Right hindlimb (tissue), 1 donor: Measurements from ENCODE around the gene DNAH10.
"Not testable (repeated sequence)": the region's sequence is repeated elsewhere in the genome, so short reads cannot be mapped to it uniquely, and the experiment has no call there.

Experiments
- DNase-seq: peaks from one replicate; pipeline ENCODE4 v3.0.0-alpha.2; 2018

The DNAH10 gene

GRCh38 chr12:123910761-123911193, 148.7 kb downstream of the DNAH10 start:
- no peak for DNase-seq

DNA sequence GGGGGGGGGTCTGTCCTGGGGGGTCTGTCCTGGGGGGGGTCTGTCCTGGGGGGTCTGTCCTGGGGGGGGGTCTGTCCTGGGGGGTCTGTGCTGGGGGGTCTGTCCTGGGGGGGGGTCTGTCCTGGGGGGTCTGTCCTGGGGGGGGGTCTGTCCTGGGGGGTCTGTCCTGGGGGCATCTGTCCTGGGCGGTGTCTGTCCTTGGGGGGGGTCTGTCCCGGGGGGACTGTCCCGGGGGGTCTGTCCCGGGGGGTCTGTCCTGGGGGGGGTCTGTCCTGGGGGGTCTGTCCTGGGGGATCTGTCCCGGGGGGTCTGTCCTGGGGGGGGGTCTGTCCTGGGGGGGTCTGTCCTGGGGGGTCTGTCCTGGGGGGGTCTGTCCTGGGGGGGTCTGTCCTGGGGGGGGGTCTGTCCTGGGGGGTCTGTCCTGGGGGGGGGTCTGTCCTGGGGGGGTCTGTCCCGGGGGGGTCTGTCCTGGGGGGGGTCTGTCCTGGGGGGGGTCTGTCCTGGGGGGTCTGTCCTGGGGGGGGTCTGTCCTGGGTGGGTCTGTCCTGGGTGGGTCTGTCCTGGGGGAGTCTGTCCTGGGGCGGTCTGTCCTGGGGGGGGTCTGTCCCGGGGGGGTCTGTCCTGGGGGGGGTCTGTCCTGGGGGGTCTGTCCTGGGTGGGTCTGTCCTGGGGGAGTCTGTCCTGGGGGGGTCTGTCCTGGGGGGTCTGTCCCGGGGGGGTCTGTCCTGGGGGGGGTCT, 149.7 kb downstream of the DNAH10 start:
- DNase-seq: not testable (repeated sequence)

- DNase-seq: no peak
These were observed 150.6 kb downstream of the DNAH10 start for GRCh38 chr12:123912415-123913380.

GRCh38 chr12:123914726-123915333, 152.7 kb downstream of the DNAH10 start:
- DNase-seq: no peak

DNA sequence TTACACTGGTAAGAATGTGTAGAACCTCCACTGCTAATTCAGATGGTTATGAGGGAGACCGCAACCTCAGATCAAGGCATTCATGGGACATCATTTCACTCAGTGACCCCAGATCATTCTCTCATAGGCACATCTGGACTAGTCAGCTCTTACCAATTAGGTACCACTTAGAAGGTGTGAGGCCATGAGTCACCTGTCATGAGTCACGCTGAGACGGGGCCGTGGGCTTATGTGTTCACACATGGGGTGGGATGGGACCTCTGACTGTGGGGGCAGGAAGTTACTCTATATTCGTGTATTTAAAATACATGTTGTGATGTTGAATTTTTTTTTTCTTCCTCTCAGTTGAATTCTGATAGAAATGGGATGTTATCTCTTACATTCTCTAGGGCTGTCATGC, 154.6 kb downstream of the DNAH10 start:
- no peak for DNase-seq

DNA sequence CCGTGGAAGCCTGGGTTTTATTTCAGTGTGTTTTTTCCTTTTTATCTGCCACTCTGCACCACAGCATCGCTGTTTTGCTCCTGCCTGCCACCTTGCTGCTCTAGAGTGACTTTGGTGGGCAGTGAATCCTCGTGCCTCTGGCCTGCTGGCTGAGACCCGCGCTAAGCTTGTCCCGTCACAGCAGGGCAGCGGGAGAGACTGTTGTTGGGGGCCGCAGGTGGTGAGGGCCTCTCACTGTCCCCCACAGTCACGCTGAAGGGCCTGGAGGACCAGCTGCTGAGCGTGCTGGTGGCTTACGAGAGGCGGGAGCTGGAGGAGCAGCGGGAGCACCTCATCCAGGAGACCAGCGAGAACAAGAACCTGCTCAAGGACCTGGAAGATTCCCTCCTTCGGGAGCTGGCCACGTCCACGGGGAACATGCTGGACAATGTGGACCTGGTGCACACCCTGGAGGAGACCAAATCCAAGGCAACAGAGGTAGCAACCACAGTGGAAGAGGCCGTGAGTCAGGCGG, 155.3 kb downstream of the DNAH10 start:
- DNase-seq: no peak

- no peak for DNase-seq
These were observed 157.9 kb downstream of the DNAH10 start for GRCh38 chr12:123919980-123920360.

GRCh38 chr12:123923038-123923437, 160.9 kb downstream of the DNAH10 start:
- no peak for DNase-seq

DNA sequence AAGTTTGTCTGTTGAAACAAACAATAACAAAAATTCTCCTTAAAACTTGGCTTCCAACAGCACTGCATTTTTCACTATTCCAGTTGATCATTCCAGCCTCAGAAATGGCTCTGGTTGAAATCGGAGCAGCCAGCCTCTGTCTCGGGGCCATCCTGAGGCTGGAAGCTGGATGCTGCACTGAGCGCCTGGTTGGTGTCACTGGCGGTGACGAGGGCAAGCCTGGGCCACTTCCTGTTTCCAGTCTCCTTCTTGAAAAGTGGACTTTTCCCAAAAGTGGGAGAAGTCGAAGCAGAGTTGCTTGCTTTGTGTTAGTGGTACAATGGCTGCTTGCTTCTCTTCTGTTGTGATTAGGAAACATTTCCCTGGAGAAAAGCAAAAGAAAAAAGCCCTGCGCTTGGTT, 161.8 kb downstream of the DNAH10 start:
- DNase-seq: no peak

DNA sequence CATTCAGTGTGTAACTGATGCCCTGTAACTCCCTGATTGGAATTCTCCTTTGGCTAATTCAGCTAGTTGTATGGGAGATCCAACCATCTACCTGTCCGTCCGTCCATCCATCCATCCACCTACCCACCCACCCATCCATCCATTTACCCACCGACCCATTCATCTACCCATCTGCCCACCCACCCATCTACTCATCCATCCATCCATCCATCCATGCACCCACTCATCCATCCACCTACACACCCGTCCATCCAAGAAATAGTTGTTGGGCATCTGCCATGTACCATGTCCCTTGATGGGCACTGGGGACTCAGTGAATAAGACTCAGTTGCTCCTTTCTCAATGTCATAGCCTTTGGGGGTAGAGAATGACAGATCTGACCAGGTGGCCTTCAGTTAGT, 162.4 kb downstream of the DNAH10 start:
- DNase-seq: no peak

DNA sequence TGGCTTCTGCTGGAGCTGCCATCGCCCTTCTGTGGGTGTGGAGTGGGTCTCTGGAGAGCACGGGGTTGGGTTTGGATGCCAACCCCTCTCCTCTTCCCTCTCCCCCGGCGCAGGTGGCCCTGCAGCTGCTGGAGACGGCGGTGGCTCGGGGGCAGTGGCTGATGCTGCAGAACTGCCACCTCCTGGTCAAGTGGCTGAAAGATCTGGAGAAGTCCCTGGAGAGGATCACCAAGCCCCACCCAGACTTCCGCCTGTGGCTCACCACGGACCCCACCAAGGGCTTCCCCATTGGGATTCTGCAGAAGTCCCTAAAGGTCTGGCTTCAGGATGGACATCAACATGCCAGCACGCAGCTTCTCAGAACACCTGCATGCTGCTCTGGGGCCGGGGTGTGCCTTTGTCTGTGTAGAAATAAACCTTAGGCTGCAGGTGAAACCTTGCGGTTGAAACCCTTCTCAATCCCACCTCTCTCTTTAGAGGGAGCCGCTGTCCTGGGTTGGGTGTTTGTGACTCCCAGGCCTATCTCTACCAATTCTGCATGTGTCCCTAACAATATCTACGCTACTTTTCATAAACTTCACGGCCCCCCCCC, 166.3 kb downstream of the DNAH10 start:
- DNase-seq: no peak

GRCh38 chr12:123928897-123929296, 166.8 kb downstream of the DNAH10 start:
- no peak for DNase-seq

DNA sequence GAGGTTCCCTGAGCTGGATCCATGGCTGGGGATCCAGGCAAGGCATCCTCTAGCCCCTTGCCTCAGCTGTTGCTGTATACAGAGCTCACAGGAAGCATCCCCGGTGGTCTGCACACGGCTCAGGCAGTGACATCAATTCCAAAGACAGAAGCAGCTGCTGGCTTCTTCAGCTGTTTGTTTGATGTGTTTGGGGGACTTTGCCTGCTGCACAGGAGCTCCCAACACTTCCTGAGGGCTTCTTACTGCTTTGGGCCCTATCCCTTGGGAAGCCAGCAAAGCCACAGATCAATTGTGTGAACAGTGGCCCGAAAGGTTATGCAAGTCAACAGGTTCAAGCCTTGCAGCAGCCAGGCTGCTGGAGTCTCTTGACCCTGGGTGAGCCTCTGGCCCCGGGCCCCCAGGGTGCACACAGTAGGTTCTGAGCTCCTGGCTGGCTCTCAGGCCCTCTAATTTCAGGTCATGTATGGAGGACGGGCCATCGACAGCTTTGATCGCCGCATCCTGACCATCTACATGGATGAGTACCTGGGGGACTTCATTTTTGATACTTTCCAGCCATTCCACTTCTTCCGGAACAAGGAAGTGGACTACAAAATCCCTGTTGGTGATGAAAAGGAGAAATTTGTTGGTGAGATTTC, 168.0 kb downstream of the DNAH10 start:
- no peak for DNase-seq

GRCh38 chr12:123931686-123932321, 169.7 kb downstream of the DNAH10 start:
- no peak for DNase-seq

DNA sequence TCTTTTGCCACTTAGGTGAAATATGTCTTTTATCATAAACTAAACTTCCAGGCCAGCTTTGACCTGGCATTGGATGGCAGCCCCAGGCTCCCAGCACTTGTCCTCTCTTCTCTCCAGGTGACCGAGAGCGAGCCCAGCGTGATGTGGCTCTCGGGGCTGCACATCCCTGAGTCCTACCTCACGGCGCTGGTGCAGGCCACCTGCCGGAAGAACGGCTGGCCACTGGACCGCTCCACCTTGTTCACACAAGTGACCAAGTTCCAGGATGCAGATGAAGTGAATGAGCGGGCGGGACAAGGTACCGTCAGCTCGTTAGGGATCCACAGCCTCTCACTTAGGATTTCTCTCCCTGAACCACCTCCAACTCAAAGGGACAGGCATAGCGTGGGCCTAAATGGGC, 171.1 kb downstream of the DNAH10 start:
- no peak for DNase-seq

GRCh38 chr12:123934016-123934620, 172.0 kb downstream of the DNAH10 start:
- DNase-seq: no peak

- no peak for DNase-seq
These were observed 172.7 kb downstream of the DNAH10 start for GRCh38 chr12:123934829-123935228.

DNA sequence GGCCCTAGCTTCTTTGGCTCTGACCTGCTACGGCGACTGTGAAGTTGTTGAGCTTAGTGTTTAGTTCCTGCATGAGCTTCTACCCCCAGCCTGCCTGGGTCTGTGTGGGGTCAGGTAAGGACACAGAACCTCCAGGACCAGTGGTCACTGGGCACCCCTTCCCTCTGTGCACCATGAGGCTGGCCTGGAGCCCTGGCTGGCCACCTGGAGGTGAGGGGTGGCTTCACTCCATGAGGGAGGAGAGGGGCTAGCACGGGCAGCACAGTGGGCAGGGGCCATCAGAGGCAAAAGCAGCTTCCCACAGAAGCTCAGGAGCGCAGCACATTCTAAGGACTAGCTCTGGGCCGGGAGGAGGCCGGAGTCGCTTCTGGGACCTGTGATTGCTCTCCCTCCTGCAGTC, 173.9 kb downstream of the DNAH10 start:
- no peak for DNase-seq

DNA sequence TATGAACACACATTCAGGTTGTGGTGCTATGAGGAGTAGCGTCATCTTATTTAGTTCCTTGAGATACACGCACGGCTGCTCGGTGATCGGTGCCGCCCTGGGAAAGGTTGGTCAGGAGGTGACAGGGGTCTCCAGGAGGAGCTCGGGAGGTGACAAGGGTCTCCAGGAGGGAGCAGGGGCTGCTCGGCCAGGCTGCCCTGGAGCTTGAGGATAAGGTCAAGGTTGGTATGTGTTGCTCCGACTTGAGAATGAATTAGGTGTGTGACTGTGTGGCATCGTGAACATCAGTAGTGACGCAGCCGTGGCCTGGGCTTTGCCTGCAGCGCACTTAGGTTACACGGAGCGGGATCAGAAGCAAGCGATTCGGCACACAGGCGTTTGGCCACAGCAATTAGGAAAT, 174.4 kb downstream of the DNAH10 start:
- no peak for DNase-seq

GRCh38 chr12:123936956-123937706, 175.0 kb downstream of the DNAH10 start:
- no peak for DNase-seq
